WTC11 (cell line): ENCODE data around the gene TBRG4.

Source experiments
- ATF1 ChIP-seq: sonication (generic); formaldehyde crosslinking; IDR thresholded peaks from 2 replicates; pipeline ENCODE4 v1.8.1; 2023; ENCODE audit warnings: mild to moderate bottlenecking, moderate library complexity, missing genetic modification reagents
- ATF3 ChIP-seq: sonication (generic); formaldehyde crosslinking; conservative IDR thresholded peaks from 2 replicates; pipeline ENCODE4 v1.8.1; 2022; ENCODE audit warnings: mild to moderate bottlenecking, missing genetic modification reagents
- CTCF ChIP-seq: fragments of 200-600 bp; IDR thresholded peaks from 2 replicates; pipeline ENCODE4 v1.8.0; 2022; ENCODE audit warnings: antibody characterized with exemption
- E2F1 ChIP-seq: sonication (generic); formaldehyde crosslinking; IDR thresholded peaks from 2 replicates; pipeline ENCODE4 v1.8.0; 2022; ENCODE audit warnings: mild to moderate bottlenecking, missing genetic modification reagents
- ESRRA ChIP-seq: sonication (generic); formaldehyde crosslinking; IDR thresholded peaks from 2 replicates; pipeline ENCODE4 v1.8.1; 2022; ENCODE audit warnings: mild to moderate bottlenecking, missing genetic modification reagents, borderline replicate concordance
- HMGXB4 ChIP-seq: sonication (generic); formaldehyde crosslinking; IDR thresholded peaks from 2 replicates; pipeline ENCODE4 v1.8.1; 2023; ENCODE audit warnings: mild to moderate bottlenecking, moderate library complexity, missing genetic modification reagents
- NR3C1 ChIP-seq: sonication (generic); formaldehyde crosslinking; conservative IDR thresholded peaks from 2 replicates; pipeline ENCODE4 v1.8.1; 2023; ENCODE audit warnings: low read depth, mild to moderate bottlenecking, missing genetic modification reagents
- SOX15 ChIP-seq: fragments of 250-450 bp; sonication (Bioruptor Pico); IDR thresholded peaks from 2 replicates; pipeline ENCODE4 v1.9.0; 2021; ENCODE audit warnings: mild to moderate bottlenecking
- ZNF138 ChIP-seq: sonication (generic); formaldehyde crosslinking; conservative IDR thresholded peaks from 2 replicates; pipeline ENCODE4 v1.8.1; 2022; ENCODE audit warnings: mild to moderate bottlenecking, moderate library complexity, missing genetic modification reagents
- ZNF232 ChIP-seq: sonication (generic); formaldehyde crosslinking; IDR thresholded peaks from 2 replicates; pipeline ENCODE4 v1.8.0; 2022; ENCODE audit warnings: mild to moderate bottlenecking, missing genetic modification reagents

GRCh38 chr7:45148653-45148973, 37.1 kb upstream of the TBRG4 start:
- TF ChIP-seq ZNF232 (no peak), ZNF138 (CRISPR knock-in tag) (no peak), NR3C1 (CRISPR knock-in tag) (no peak), ESRRA (no peak), CTCF (no peak), SOX15 (CRISPR knock-in tag) (no peak), HMGXB4 (CRISPR knock-in tag) (no peak), E2F1 (CRISPR knock-in tag) (no peak), ATF3 (CRISPR knock-in tag) (no peak), ATF1 (CRISPR knock-in tag) (no peak)
